Omental fat pad (tissue), 4 donors: ENCODE results near the gene RAB4A. TPM values are rescaled to one million over a fixed set of nuclear protein-coding genes. Genes with fewer than 3 reads are reported as not detected.

Experiments
- ATAC-seq: fragments of 150-250 bp; one replicate; pipeline ENCODE4 v1.9.1; 2016; ENCODE audit warnings: mild to moderate bottlenecking, moderate library complexity; ENCODE audit not compliant: low FRiP score
- DNase-seq: peaks from one replicate; pipeline ENCODE4 v3.0.0-alpha.2; 2019; ENCODE audit warnings: low spot score
- CTCF ChIP-seq, 3 donors: fragments of 450-650 bp; IDR thresholded peaks; one replicate each; pipeline ENCODE4 v1.5.1; 2016 to 2017; ENCODE audit warnings: antibody characterized with exemption in 3 of 3, mild to moderate bottlenecking in 3 of 3, moderate library complexity in 2 of 3
- total RNA-seq, 4 donors: library from RNA; depleted of rRNA; stranded (reverse); fragments of >200 nt; gene quantifications; one replicate each; pipeline ENCODE4 v1.1.0, GENCODE V29; 2016

The RAB4A gene
- total RNA-seq, 4 donors from 2014 or later, result 20.5 to 30.9 (median 30.0) TPM

GRCh38 chr1:229231754-229232119 lies 39.2 kb upstream of the RAB4A start:
- no peak for TF ChIP-seq CTCF (IDR thresholded peaks at IDR 0.05)
- DNase-seq (no peak), ATAC-seq (no peak)

GRCh38 chr1:229234870-229235472 lies 35.9 kb upstream of the RAB4A start:
- no peak for DNase-seq
- no peak for TF ChIP-seq CTCF (IDR thresholded peaks at IDR 0.05)
- no peak for ATAC-seq

- ATAC-seq (no peak), DNase-seq (no peak)
- no peak for TF ChIP-seq CTCF (IDR thresholded peaks at IDR 0.05)
Measured at GRCh38 chr1:229237320-229237719, 33.6 kb upstream of the RAB4A start.

- no peak for TF ChIP-seq CTCF (IDR thresholded peaks at IDR 0.05)
- DNase-seq, result no peak
- ATAC-seq, result no peak
Measured at GRCh38 chr1:229238231-229238630, 32.7 kb upstream of the RAB4A start.

- no peak for ATAC-seq
Measured at GRCh38 chr1:229238674-229239415, 32.1 kb upstream of the RAB4A start.

GRCh38 chr1:229240532-229240931 lies 30.4 kb upstream of the RAB4A start:
- no peak for DNase-seq
- no peak for ATAC-seq
- TF ChIP-seq CTCF (IDR thresholded peaks at IDR 0.05), result no peak

More at GRCh38 chr1:229238674-229239415, 32.1 kb upstream of the RAB4A start:
- no peak for TF ChIP-seq CTCF (IDR thresholded peaks at IDR 0.05)
- no peak for DNase-seq

GRCh38 chr1:229241390-229241789 lies 29.5 kb upstream of the RAB4A start:
- DNase-seq (no peak), ATAC-seq (no peak)
- no peak for TF ChIP-seq CTCF (IDR thresholded peaks at IDR 0.05)
